Ishikawa (cell line): ENCODE data around the gene PIGN.

ENCODE experiments used
- TF ChIP-seq, protein P1 (sequence below): IDR thresholded peaks from 2 replicates; pipeline ENCODE4 v1.6.1; 2012
- TF ChIP-seq, protein P2 (sequence below): IDR thresholded peaks from 2 replicates; pipeline ENCODE4 v1.6.1; 2012; ENCODE audit warnings: low read depth, mild to moderate bottlenecking

DNA sequence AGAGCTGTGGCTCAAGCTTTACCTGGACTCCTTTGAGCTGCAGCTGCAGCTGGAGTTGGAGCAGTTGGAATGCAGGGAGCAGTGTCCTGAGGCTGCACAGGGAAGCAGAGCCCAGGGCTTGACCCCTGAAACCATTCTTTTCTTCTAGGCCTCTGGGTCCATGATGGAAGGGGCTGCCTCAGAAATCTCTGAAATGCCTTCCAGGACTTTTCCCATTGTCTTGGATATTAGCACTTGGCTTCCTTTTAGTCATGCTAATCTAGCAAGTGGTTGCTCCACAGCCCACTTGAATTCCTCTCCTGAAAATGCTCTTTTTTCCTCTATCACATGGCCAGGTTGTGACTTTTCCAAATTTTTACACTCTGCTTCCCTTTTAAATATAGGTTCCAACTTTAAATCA, 185.5 kb downstream of the PIGN start:
- TF ChIP-seq, protein P1, sequence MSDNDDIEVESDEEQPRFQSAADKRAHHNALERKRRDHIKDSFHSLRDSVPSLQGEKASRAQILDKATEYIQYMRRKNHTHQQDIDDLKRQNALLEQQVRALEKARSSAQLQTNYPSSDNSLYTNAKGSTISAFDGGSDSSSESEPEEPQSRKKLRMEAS, result no peak
- TF ChIP-seq, protein P2, sequence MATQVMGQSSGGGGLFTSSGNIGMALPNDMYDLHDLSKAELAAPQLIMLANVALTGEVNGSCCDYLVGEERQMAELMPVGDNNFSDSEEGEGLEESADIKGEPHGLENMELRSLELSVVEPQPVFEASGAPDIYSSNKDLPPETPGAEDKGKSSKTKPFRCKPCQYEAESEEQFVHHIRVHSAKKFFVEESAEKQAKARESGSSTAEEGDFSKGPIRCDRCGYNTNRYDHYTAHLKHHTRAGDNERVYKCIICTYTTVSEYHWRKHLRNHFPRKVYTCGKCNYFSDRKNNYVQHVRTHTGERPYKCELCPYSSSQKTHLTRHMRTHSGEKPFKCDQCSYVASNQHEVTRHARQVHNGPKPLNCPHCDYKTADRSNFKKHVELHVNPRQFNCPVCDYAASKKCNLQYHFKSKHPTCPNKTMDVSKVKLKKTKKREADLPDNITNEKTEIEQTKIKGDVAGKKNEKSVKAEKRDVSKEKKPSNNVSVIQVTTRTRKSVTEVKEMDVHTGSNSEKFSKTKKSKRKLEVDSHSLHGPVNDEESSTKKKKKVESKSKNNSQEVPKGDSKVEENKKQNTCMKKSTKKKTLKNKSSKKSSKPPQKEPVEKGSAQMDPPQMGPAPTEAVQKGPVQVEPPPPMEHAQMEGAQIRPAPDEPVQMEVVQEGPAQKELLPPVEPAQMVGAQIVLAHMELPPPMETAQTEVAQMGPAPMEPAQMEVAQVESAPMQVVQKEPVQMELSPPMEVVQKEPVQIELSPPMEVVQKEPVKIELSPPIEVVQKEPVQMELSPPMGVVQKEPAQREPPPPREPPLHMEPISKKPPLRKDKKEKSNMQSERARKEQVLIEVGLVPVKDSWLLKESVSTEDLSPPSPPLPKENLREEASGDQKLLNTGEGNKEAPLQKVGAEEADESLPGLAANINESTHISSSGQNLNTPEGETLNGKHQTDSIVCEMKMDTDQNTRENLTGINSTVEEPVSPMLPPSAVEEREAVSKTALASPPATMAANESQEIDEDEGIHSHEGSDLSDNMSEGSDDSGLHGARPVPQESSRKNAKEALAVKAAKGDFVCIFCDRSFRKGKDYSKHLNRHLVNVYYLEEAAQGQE, result no peak
